Keratinocyte (primary cell): ENCODE results near the gene SLC2A9.

Experiments used
- EZH2 ChIP-seq: IDR thresholded peaks from one replicate; pipeline ENCODE4 v1.6.1; 2012; ENCODE audit warnings: inconsistent platforms, mild to moderate bottlenecking, low read length, moderate library complexity
- TF ChIP-seq, protein P1 (sequence below), 3 experiments: IDR thresholded peaks in 1 of 3; conservative IDR thresholded peaks in 1 of 3; optimal IDR thresholded peaks in 1 of 3; 2 replicates in 2 of 3; 3 replicates in 1 of 3; pipeline versions ENCODE3 to v1.5.1; 2011; ENCODE audit warnings: low read length in 3 of 3, mild to moderate bottlenecking in 3 of 3, moderate library complexity in 2 of 3, control low read depth in 1 of 3, inconsistent platforms in 1 of 3; ENCODE audit not compliant: insufficient read depth in 2 of 3; ENCODE audit errors: extremely low read depth in 1 of 3

DNA sequence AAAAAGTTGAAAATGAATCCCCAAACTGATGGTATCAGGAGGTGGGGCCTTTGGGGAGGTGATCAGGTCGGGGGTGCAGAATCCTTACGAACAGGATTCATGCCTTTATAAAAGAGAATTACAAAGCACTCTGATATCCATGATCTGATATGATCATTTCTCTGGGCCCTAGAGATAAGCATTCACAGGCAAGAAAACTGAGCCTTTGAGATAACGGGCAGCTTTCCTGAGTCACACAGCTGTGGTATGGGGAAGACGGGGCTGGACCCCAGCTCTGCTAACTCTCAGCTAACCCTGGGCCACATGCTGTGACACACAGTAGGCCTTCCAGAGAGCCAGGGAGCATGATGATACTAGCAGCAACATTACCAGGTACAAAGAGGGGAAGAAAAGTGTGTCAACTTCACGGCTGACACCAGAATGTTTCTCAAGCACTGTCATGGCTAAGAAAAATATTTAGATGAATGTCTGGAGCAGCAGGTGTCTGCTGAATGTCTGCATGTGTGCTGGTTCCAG lies 85.1 kb downstream of the SLC2A9 start:
- TF ChIP-seq, protein P1, sequence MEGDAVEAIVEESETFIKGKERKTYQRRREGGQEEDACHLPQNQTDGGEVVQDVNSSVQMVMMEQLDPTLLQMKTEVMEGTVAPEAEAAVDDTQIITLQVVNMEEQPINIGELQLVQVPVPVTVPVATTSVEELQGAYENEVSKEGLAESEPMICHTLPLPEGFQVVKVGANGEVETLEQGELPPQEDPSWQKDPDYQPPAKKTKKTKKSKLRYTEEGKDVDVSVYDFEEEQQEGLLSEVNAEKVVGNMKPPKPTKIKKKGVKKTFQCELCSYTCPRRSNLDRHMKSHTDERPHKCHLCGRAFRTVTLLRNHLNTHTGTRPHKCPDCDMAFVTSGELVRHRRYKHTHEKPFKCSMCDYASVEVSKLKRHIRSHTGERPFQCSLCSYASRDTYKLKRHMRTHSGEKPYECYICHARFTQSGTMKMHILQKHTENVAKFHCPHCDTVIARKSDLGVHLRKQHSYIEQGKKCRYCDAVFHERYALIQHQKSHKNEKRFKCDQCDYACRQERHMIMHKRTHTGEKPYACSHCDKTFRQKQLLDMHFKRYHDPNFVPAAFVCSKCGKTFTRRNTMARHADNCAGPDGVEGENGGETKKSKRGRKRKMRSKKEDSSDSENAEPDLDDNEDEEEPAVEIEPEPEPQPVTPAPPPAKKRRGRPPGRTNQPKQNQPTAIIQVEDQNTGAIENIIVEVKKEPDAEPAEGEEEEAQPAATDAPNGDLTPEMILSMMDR (optimal IDR thresholded peaks at IDR 0.05 in 1 of 3, IDR thresholded peaks at IDR 0.05 in 1 of 3, conservative IDR thresholded peaks at IDR 0.05 in 1 of 3; ENCODE audit: extremely low read depth in 1 of 3, insufficient read depth in 2 of 3, low read length in 3 of 3), result no peak
- TF ChIP-seq EZH2, result no peak
